Measurements from ENCODE around the gene SLC24A3. TPM values are rescaled to one million over a fixed set of nuclear protein-coding genes. Genes with fewer than 3 reads are reported as not detected.

SLC24A3 gene
- total and polyA plus RNA-seq, 2 of the 13 experiments (the other 11 are each of a cell fraction or from before 2014, with no cell fraction given), result not detected

GRCh38 chr20:19757487-19758132 is 545.2 kb downstream of the SLC24A3 start (continued):
- TF ChIP-seq ZNF264 (CRISPR knock-in tag; IDR thresholded peaks at IDR 0.05), result 0 out of 2 replicates have a peak, but pooled peaks have one; percentile 14
- 0 out of 2 replicates have a peak, but pooled peaks have one; percentile 74 for TF ChIP-seq ZNF225 (CRISPR knock-in tag; IDR thresholded peaks at IDR 0.05)
- no peak for TF ChIP-seq HNRNPH1 (optimal IDR thresholded peaks at IDR 0.05; ENCODE audit: low read depth, low read length)
- no peak for TF ChIP-seq ARHGAP35 (CRISPR knock-in tag; IDR thresholded peaks at IDR 0.05; ENCODE audit: borderline replicate concordance)
- TF ChIP-seq TEF (CRISPR knock-in tag; IDR thresholded peaks at IDR 0.05), result no peak
- TF ChIP-seq LRRFIP1 (CRISPR knock-in tag; conservative IDR thresholded peaks at IDR 0.05), result no peak
- TF ChIP-seq BCL3 (CRISPR knock-in tag; IDR thresholded peaks at IDR 0.05), result no peak
- TF ChIP-seq TBP (CRISPR knock-in tag; IDR thresholded peaks at IDR 0.05), result no peak
- peak; percentile 88 for TF ChIP-seq SNAPC4 (CRISPR knock-in tag; IDR thresholded peaks at IDR 0.05)
- no peak for TF ChIP-seq PATZ1 (CRISPR knock-in tag; IDR thresholded peaks at IDR 0.05)
- peak; percentile 56; the same call in 1 of the 2 replicates for TF ChIP-seq ZNF572 (CRISPR knock-in tag; IDR thresholded peaks at IDR 0.05)
- no peak for TF ChIP-seq CC2D1A (CRISPR knock-in tag; IDR thresholded peaks at IDR 0.05)
- TF ChIP-seq SRF (IDR thresholded peaks at IDR 0.05; ENCODE audit: low read depth, low read length), result no peak
- peak; percentile 42; the same call in 1 of the 2 replicates for TF ChIP-seq ZNF205 (CRISPR knock-in tag; IDR thresholded peaks at IDR 0.05)
- TF ChIP-seq TBX3 (IDR thresholded peaks at IDR 0.05; ENCODE audit: borderline replicate concordance), result no peak
- no peak for TF ChIP-seq PRMT3 (CRISPR knock-in tag; IDR thresholded peaks at IDR 0.05; ENCODE audit: borderline replicate concordance, low read depth)
- TF ChIP-seq KAT7 (CRISPR knock-in tag; IDR thresholded peaks at IDR 0.05; ENCODE audit: borderline replicate concordance), result peak; percentile 55; the same call in 1 of the 2 replicates
